ENCODE measurements around the gene GPD2.
A peak's percentile ranks its signal among the peaks of the same experiment; 100 is the strongest.
"Not testable (repeated sequence)": the region's sequence is repeated elsewhere in the genome, so short reads cannot be mapped to it uniquely, and the experiment has no call there.

The GPD2 gene

GRCh38 chr2:156476021-156476849 is 40.1 kb downstream of the GPD2 start:
- peak in 1 of 14 donors; percentile 6 for DNase-seq

GRCh38 chr2:156476850-156477206 is 40.6 kb downstream of the GPD2 start:
- peak in 1 of 14 donors; percentile 23 for DNase-seq

GRCh38 chr2:156480376-156480775 is 44.2 kb downstream of the GPD2 start:
- DNase-seq, result no peak

GRCh38 chr2:156481312-156481711 is 45.1 kb downstream of the GPD2 start:
- DNase-seq, result no peak

GRCh38 chr2:156483741-156484173 is 47.6 kb downstream of the GPD2 start:
- no peak for DNase-seq

- DNase-seq, result no peak
Observed at GRCh38 chr2:156486147-156486546, 50.0 kb downstream of the GPD2 start.

GRCh38 chr2:156486614-156487013 is 50.4 kb downstream of the GPD2 start:
- no peak for DNase-seq

GRCh38 chr2:156489195-156489594 is 53.0 kb downstream of the GPD2 start:
- DNase-seq, result no peak

- DNase-seq, result no peak
Observed at GRCh38 chr2:156489750-156490465, 53.7 kb downstream of the GPD2 start.

GRCh38 chr2:156490466-156490840 is 54.3 kb downstream of the GPD2 start:
- DNase-seq, result no peak

GRCh38 chr2:156491176-156491575 is 55.0 kb downstream of the GPD2 start:
- no peak for DNase-seq

- DNase-seq, result no peak
Observed at GRCh38 chr2:156492979-156493378, 56.8 kb downstream of the GPD2 start.

GRCh38 chr2:156495998-156496397 is 59.8 kb downstream of the GPD2 start:
- DNase-seq, result not testable (repeated sequence)

GRCh38 chr2:156505696-156506095 is 69.5 kb downstream of the GPD2 start:
- DNase-seq, result no peak

GRCh38 chr2:156511122-156511521 is 74.9 kb downstream of the GPD2 start:
- no peak for DNase-seq

GRCh38 chr2:156511803-156512202 is 75.6 kb downstream of the GPD2 start:
- no peak for DNase-seq

- no peak for DNase-seq
Observed at GRCh38 chr2:156512451-156512850, 76.3 kb downstream of the GPD2 start.

- no peak for DNase-seq
Observed at GRCh38 chr2:156513219-156513618, 77.0 kb downstream of the GPD2 start.

- no peak for DNase-seq
Observed at GRCh38 chr2:156517419-156517818, 81.2 kb downstream of the GPD2 start.

- no peak for DNase-seq
Observed at GRCh38 chr2:156518138-156518537, 82.0 kb downstream of the GPD2 start.

- no peak for DNase-seq
Observed at GRCh38 chr2:156522864-156523440, 86.8 kb downstream of the GPD2 start.

GRCh38 chr2:156526950-156527636 is 90.9 kb downstream of the GPD2 start:
- no peak for DNase-seq

- DNase-seq, result not testable (repeated sequence)
Observed at GRCh38 chr2:156528583-156528982, 92.4 kb downstream of the GPD2 start.

Data from C1 segment of cervical spinal cord (tissue), 14 donors.